Vagina (tissue), 2 donors: ENCODE measurements around the gene SENP1.

Experiments used
- CTCF ChIP-seq, 3 experiments: fragments of 450-650 bp in 2 of 3; fragments of 200-600 bp in 1 of 3; sonication (generic) in 1 of 3; IDR thresholded peaks; one replicate each; pipeline ENCODE4 v1.5.1; 2017 to 2019; ENCODE audit warnings: antibody characterized with exemption in 3 of 3, mild to moderate bottlenecking in 2 of 3, moderate library complexity in 2 of 3
- POLR2A ChIP-seq, 2 donors: fragments of 450-650 bp; IDR thresholded peaks; one replicate each; pipeline ENCODE4 v1.6.1; 2017; ENCODE audit warnings: antibody characterized with exemption in 2 of 2, mild to moderate bottlenecking in 2 of 2, moderate library complexity in 2 of 2

GRCh38 chr12:48106681-48107613, 1.1 kb upstream of the SENP1 start:
- TF ChIP-seq CTCF (IDR thresholded peaks at IDR 0.05) (no peak), POLR2A (IDR thresholded peaks at IDR 0.05) (no peak)
